ENCODE data around the gene TSPAN1.
"Not testable (repeated sequence)": the region's sequence is repeated elsewhere in the genome, so short reads cannot be mapped to it uniquely, and the experiment has no call there.

The TSPAN1 gene

GRCh38 chr1:46224966-46225365 is 50.1 kb downstream of the TSPAN1 start:
- H3K27ac ChIP-seq, result no peak overlapping the region
- POLR2A ChIA-PET (ENCODE audit: low non-redundant PET), result no interaction called here
- no peak for TF ChIP-seq CTCF (conservative IDR thresholded peaks at IDR 0.05; ENCODE audit: low read depth)
- no peak for DNase-seq (ENCODE audit: low spot score)
- CTCF ChIA-PET, result interaction anchor here (0.7 to 2.0 kb wide), 2 partner anchors 21 to 793 kb away, joined by 6 to 13 read pairs; no protein-coding TSS in a partner anchor

GRCh38 chr1:46231231-46231630 is 56.3 kb downstream of the TSPAN1 start:
- DNase-seq (ENCODE audit: low spot score); POLR2A ChIA-PET (ENCODE audit: low non-redundant PET); H3K27ac ChIP-seq: not testable (repeated sequence)
- CTCF ChIA-PET, result interaction anchor here (0.6 to 2.0 kb wide), 3 partner anchors 8 to 1483 kb away, joined by 3 to 10 read pairs (median 7); no protein-coding TSS in a partner anchor

Data from RWPE1 (cell line).